Upper lobe of left lung (tissue), 4 donors: ENCODE results near the gene COX19.

Source experiments
- EP300 ChIP-seq, 4 donors: sonication (generic); formaldehyde crosslinking; IDR thresholded peaks; one replicate each; pipeline ENCODE4 v1.5.1; 2017; ENCODE audit warnings: antibody characterized with exemption in 4 of 4, control low read depth in 2 of 4
- TF ChIP-seq, protein P1 (sequence below), 6 experiments: fragments of 450-650 bp in 4 of 6; fragments of 200-600 bp in 2 of 6; sonication (generic) in 2 of 6; IDR thresholded peaks; one replicate each; pipeline ENCODE4 v1.5.1; 2016 to 2019; ENCODE audit warnings: antibody characterized with exemption in 6 of 6

DNA sequence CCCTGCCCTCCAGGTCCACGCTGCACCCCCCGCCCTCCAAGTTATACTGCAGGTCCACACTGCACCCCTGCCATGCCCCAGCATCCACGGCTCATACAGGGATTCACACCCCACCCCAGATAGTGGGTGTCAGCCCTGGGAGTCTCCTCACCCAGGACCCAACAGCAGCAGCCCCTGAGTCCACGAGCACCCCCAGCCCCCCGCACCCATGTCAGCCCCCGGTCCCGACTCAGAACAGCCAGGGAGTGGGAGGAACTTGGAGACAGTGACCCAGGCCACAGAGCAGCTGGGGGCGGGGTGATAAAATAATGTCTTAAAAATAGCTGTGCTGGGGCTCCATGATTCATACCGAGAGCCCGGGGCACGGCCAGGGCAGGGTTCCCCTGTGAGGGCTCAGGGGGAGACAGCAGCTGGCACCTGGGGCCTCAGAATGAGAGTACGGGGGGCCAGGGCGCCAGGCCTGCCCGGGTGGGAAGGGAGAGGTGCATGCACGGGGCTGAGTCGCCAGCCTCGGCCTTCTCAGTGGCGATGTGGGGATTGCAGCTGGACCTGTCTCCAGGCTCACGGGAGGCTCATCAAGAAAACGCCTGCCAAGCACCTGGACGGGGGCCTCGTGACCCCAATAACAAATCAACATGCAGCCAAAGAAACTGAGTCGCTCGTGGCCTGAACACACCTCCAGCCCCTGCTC, 50.7 kb downstream of the COX19 start:
- TF ChIP-seq, protein P1, sequence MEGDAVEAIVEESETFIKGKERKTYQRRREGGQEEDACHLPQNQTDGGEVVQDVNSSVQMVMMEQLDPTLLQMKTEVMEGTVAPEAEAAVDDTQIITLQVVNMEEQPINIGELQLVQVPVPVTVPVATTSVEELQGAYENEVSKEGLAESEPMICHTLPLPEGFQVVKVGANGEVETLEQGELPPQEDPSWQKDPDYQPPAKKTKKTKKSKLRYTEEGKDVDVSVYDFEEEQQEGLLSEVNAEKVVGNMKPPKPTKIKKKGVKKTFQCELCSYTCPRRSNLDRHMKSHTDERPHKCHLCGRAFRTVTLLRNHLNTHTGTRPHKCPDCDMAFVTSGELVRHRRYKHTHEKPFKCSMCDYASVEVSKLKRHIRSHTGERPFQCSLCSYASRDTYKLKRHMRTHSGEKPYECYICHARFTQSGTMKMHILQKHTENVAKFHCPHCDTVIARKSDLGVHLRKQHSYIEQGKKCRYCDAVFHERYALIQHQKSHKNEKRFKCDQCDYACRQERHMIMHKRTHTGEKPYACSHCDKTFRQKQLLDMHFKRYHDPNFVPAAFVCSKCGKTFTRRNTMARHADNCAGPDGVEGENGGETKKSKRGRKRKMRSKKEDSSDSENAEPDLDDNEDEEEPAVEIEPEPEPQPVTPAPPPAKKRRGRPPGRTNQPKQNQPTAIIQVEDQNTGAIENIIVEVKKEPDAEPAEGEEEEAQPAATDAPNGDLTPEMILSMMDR (IDR thresholded peaks at IDR 0.05), result no peak
- no peak for TF ChIP-seq EP300 (IDR thresholded peaks at IDR 0.05)
